Measurements from ENCODE around the gene KRTAP1-3. TPM values are rescaled to one million over a fixed set of nuclear protein-coding genes. Genes with fewer than 3 reads are reported as not detected.

KRTAP1-3 gene
- polyA plus RNA-seq, 1 experiment = not detected

- ChIA-PET CTCF (no interaction called here), POLR2A (no interaction called here)
- Histone ChIP-seq H3K27me3 (ENCODE audit: control insufficient read depth, insufficient read depth, low read length) (no peaks in the 10 kb centered on the region), H3K36me3 (ENCODE audit: control insufficient read depth, insufficient read depth, low read length) (no peaks in the 10 kb centered on the region), H3K4me3 (ENCODE audit: low read depth, low read length) (no peak overlapping the region)
- TF ChIP-seq CTCF (IDR thresholded peaks at IDR 0.05; ENCODE audit: insufficient read depth, low read depth, low read length) = no peak
- no peak for DNase-seq (ENCODE audit: low read depth)
Measured at GRCh38 chr17:41009301-41009760, 25.3 kb downstream of the KRTAP1-3 start.

GRCh38 chr17:41008811-41009210 lies 25.9 kb downstream of the KRTAP1-3 start, which contains the start of gene KRTAP3-1:
Gene KRTAP3-1, minus strand, starts transcription at chr17:41009128. Its CDS starts 54 bp downstream, at chr17:41009074.
- POLR2A ChIA-PET = no interaction called here

GRCh38 chr17:41004397-41004796 lies 30.3 kb downstream of the KRTAP1-3 start:
- Histone ChIP-seq H3K4me3 (ENCODE audit: low read depth, low read length) (no peak overlapping the region), H3K27me3 (ENCODE audit: control insufficient read depth, insufficient read depth, low read length) (no peaks in the 10 kb centered on the region), H3K36me3 (ENCODE audit: control insufficient read depth, insufficient read depth, low read length) (no peaks in the 10 kb centered on the region)
- DNase-seq (ENCODE audit: low read depth) = no peak
- POLR2A ChIA-PET = no interaction called here
- TF ChIP-seq CTCF (IDR thresholded peaks at IDR 0.05; ENCODE audit: insufficient read depth, low read depth, low read length) = no peak
- CTCF ChIA-PET = interaction anchor here (0.9 kb wide), 1 partner anchor 14 kb away, joined by 3 read pairs; no protein-coding TSS in a partner anchor

More at GRCh38 chr17:41008811-41009210, 25.9 kb downstream of the KRTAP1-3 start, which contains the start of gene KRTAP3-1:
- no peaks in the 10 kb centered on the region for H3K36me3 ChIP-seq (ENCODE audit: control insufficient read depth, insufficient read depth, low read length)
- DNase-seq (ENCODE audit: low read depth) = no peak
- no peak for TF ChIP-seq CTCF (IDR thresholded peaks at IDR 0.05; ENCODE audit: insufficient read depth, low read depth, low read length)
- no peak within 1 kb of the TSS for H3K4me3 ChIP-seq (ENCODE audit: low read depth, low read length)
- CTCF ChIA-PET = no interaction called here
- no peaks in the 10 kb centered on the region for H3K27me3 ChIP-seq (ENCODE audit: control insufficient read depth, insufficient read depth, low read length)

GRCh38 chr17:41003926-41004325 lies 30.7 kb downstream of the KRTAP1-3 start:
- no peaks in the 10 kb centered on the region for H3K27me3 ChIP-seq (ENCODE audit: control insufficient read depth, insufficient read depth, low read length)
- CTCF ChIA-PET = no interaction called here
- no peaks in the 10 kb centered on the region for H3K36me3 ChIP-seq (ENCODE audit: control insufficient read depth, insufficient read depth, low read length)
- no peak for TF ChIP-seq CTCF (IDR thresholded peaks at IDR 0.05; ENCODE audit: insufficient read depth, low read depth, low read length)
- no peak for DNase-seq (ENCODE audit: low read depth)
- POLR2A ChIA-PET = no interaction called here
- no peak overlapping the region for H3K4me3 ChIP-seq (ENCODE audit: low read depth, low read length)

- H3K36me3 ChIP-seq (ENCODE audit: control insufficient read depth, insufficient read depth, low read length) = no peaks in the 10 kb centered on the region
- no peak for TF ChIP-seq CTCF (IDR thresholded peaks at IDR 0.05; ENCODE audit: insufficient read depth, low read depth, low read length)
- DNase-seq (ENCODE audit: low read depth) = no peak
- ChIA-PET POLR2A (no interaction called here), CTCF (no interaction called here)
- no peaks in the 10 kb centered on the region for H3K27me3 ChIP-seq (ENCODE audit: control insufficient read depth, insufficient read depth, low read length)
- no peak overlapping the region for H3K4me3 ChIP-seq (ENCODE audit: low read depth, low read length)
Measured at GRCh38 chr17:41002814-41003213, 31.9 kb downstream of the KRTAP1-3 start.

All from BJ (cell line).